Left kidney (tissue), 2 donors: ENCODE measurements around the gene PCSK5. TPM values are rescaled to one million over a fixed set of nuclear protein-coding genes. Genes with fewer than 3 reads are reported as not detected.
"Not testable (repeated sequence)": the region's sequence is repeated elsewhere in the genome, so short reads cannot be mapped to it uniquely, and the experiment has no call there.

Experiments used
- DNase-seq: peaks from one replicate; pipeline ENCODE4 v3.0.0-alpha.2; 2013
- polyA plus RNA-seq: library from polyadenylated mRNA; unstranded; fragments of 120-200 nt; gene quantifications from one replicate; pipeline ENCODE4 v1.2.1, GENCODE V29; 2013; ENCODE audit not compliant: insufficient read length

PCSK5 gene
- polyA plus RNA-seq, 1 donor = 18.0 TPM

DNA sequence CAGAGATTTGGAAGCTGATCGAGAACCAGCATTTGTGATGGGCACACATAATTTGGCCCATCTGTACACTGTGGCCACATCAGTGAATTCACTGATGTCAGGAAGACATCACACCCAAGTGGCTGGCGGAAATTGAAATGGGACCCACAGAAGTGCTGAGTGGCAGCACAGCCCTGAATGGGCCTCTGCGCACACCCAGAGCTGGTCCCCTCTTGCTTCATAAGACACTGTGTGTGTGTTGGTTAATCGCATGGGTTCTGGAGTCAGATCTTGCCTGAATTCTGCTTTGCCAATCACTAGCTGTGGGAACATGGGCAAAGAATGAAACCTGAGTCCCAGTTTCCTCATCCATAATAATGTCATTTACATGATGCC, 72.2 kb downstream of the PCSK5 start:
- DNase-seq = no peak

DNA sequence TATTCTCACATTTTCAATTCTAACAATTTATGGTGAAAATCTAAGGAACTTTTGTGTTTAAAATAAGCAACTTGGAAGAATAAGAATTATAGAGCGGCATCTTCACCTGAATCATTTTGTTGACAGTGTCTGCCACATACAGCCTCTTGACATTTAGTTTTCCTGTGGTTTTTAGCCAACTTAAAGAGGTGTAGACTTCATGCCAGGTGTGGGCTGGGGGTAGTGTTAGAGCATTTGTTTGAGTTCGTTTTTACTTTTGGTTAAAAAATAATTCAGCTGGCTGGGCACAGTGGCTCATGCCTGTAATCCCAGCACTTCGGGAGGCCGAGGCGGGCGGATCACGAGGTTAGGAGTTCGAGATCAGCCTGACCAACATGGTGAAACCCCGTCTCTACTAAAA, 72.8 kb downstream of the PCSK5 start:
- DNase-seq = not testable (repeated sequence)

DNA sequence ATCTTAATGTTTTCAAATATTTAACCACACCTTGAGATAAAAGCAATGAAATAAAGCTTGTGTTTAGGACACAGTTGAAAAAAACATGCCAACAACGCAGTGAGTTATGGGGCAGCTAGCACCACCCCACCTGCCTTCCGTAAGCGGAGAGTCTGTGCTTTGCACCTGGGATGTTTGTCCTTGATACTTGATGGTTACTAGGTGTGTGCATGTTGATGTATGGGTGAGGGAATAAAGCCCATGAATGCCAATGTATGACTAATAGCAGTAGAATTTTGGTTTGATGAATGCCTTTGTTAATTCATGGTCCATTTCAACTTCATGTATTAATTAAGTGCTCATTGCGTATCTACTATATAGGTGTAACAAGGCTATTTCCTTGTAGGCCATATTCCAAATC, 74.0 kb downstream of the PCSK5 start:
- DNase-seq = no peak

DNA sequence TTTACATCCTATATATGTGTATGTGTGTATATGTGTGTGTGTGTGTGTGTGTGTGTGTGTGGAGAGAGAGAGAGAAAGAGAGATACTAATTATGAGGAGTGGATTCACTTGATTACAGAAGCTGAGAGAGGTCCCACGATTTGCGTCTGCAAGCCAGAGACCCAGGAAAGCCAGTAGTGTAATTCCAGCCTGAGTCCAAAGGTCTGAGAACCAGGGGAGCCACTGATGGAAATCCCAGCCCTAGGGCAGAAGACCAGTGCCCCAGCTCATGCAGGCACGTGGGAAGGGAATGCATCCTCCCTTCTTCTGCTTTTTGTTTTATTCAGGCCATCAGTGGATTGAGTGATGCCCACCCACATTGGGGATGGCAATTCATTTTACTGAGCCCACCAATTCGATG, 74.8 kb downstream of the PCSK5 start:
- DNase-seq = no peak

DNA sequence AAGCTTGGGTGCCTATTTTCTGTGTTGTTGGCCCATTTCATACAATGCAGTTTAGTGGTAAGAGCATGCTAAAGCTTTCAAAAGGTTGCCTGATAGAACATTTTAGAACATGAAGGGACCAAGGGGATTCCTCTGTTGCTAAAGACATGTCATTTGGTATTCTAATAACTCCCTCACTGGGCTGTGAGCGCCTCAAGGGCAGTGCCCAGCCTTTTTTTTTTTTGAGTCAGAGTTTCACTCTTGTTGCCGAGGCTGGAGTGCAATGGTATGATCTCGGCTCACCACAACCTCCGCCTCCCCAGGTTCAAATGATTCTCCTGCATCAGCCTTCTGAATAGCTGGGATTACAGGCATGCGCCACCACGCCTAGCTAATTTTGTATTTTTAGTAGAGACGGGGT, 77.1 kb downstream of the PCSK5 start:
- DNase-seq = no peak

DNA sequence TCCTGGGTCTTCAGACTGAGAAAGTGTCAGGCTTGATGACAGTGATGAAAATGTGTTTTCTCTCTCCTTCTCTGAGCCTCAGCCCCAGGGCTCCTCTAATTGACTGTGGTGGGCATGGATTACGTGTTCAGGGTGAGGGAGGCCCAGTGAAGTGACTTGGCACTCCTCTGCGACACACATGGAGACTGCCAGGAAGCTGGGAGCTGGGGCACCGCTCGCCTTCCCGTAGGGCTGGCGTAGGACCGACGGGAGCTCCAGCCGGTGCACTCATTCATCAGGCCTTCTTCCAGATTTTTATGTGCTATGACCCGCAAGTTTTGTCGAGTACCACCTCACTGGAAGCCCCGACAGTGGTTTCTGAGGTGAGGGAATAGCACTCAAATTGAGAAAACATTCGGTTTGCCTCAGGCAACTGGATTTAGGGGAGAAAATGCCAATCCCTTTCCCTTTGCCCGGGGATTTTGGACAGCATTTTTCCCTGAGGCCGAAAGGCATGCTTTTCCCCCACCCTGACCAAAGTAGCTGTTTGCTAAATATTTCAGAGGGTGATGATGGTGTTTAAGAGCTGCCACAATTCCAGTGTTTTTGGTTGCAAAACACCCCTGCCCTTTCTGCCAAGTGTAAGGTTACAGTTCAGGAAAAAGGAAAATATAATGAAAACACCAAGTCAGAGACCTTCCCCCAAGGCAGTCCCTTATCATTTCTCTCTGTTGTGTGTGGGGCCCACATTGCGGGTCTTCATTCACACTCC, 83.7 kb downstream of the PCSK5 start:
- DNase-seq = no peak

DNA sequence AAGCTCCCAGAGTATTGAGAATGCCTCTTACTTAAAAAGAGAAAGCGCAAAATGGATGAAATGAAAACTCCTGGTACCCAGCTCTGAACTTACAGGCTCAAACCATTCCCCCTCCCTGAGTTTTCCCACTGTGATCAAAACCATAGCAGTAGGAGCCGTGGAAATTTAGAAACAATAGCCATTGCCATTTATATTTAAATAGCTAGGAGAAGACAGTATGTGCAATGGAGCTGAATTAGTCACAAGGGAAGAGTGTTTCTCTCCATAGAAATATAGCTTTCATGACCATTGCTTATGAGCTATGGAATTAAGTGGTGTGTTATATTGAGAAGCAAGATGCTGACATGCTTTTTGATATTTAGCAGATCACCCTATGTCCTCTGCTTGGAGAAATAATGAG, 84.6 kb downstream of the PCSK5 start:
- DNase-seq = no peak

DNA sequence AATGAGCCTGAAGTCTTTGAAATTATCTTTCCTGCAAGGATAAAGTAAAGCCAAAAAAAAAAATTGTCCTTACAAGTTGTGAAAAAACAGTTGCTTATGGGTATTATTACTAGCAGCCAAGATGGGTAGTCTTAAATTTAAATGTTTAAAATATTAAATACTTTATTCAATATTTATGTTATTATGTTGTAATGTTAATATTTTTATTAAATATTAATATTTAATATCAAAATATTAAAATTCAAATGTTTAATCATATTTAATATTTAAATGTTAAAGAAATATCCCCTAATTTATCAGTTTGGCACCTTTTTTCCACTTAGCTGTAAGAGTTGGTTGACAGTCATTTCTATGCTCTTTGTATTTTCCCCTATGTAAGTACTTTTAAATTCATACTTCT, 86.1 kb downstream of the PCSK5 start:
- DNase-seq = no peak

DNA sequence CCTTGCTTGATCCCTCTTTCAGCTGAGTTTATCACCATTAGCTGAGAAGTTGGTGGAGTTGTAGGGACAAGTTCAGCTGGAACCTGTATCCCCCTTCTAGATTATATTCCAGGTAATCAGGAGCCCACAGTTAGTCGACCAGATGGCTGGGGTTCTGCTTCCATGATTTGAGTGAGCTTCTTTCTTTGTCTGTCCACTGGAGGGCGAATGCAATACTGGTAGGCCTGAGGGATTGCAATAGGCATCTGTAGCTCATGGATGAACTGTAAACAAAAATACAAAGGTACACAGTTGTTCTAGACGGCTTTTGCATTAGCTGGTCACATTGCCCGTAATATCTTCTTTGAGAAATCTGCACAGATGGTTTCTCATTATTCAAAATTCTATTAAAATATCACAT, 88.9 kb downstream of the PCSK5 start:
- DNase-seq = no peak

DNA sequence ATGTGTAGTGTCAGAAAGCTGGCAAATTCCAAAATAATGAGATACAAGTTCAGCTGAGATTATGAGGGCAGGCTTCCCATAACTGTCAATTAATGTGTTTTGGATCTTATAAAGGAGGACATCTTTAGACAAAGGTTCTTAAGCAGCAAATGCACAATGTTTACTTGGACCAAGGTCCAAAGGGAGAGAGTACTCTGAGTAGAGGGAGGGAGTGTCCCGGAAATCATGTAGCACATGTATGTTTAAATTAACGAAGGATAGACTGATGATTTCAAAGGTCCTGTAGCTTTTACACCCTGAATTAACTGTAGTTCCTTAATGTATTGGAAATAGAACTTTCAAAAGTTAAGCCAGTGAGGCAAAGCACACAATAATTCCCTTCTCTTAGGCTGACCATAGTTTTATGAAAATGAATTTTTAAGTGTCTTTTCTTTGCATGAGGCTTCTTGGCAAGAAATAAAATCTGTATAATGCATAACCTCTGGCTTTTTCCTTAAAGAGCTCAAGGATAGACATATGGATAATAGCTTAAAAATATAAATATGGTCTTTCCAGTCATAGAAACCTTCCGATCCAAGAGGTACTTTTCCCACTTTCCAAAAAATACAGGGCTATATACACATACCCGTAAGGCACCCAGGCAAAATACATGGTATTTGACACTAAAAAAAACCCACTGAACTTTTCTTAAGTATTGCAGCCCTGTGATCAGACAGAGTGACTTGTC, 93.0 kb downstream of the PCSK5 start:
- DNase-seq = no peak

DNA sequence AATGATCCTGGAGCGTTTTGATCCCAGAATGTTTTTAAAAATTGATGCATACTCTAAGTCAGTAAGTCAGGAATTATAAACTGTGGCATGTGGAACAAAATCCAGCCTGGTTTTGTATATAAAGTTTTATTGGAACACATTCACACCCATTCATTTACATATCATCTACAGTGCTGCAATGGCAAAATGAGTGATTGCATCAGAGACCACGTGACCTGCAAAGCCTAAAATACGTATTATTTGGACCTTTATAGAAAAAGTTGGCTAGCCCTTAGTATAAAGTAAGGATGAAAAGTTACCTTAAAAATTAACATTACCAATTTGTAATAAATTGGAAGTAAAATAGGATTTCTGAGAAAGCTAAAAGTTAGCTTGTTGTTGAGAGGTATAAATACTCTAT, 95.0 kb downstream of the PCSK5 start:
- DNase-seq = no peak

DNA sequence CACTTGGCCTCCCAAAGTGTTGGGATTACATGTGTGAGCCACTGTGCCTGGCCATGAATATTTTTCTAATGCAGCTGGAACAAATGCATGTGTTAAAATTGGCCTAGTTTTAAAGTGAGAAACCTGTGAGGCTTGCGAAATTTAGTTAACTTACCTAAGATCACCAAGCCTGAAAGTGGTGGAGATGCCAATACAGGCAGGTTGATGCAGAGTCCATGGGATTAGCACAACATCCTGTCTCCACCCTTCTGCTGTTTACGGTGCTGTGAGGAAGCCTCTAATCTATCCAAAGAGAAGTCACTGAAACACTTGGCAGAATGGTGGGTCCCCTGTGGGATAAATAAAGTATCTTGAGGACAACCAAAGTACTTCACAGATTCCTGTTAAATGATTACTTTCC, 98.2 kb downstream of the PCSK5 start:
- DNase-seq = no peak

DNA sequence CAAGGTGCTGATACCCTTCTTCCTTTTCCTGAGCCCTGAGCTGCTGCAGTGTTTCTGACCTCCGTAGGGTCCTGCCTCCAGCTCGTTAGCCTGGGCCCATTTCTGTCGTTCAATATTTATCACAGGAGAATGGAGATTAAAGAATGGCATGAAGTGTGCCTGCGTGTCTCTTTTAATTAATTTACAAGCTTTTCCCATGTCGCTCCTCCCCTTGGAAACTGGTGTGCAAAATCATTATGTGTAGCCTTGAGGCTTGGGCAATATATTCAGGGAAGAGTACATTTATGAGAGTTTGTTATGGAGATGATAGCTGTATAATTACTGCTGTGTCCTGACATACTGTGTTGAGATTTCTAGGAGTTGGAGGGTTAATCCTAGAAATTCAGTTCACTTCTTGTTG, 99.7 kb downstream of the PCSK5 start:
- no peak for DNase-seq

DNA sequence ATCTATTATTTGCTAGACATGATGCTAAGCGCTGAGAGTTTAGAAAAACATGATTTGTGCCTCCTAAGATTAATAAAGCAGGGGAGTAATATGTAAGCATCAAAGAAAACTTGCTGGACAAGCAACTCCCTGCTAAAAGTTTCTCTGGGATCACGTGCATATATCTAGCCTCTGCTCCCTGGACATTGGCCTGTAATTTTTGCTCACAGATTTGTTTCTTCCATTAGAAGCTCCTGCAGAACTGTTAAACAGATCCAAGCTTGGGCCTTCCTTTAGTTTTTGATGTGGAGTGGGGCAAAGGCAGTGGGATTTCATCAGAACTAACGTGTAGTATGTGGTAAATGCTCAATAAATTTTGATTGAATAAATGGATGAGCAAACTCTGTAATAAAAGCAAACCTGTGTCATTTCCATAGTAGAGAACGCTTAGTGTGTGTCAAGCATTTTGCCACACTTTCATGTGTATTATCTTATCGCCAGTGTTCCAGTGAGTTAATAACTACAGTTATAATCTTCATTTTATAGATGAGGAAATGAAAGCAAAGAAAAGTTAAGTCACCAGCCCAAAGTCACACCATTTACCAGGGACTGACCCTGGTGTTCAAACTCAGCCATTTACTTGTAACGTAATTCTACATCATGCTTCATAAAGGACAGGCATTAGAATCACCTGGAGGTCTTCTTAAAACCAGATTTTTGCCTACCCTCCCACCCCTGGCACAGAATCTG, 100.3 kb downstream of the PCSK5 start:
- no peak for DNase-seq

DNA sequence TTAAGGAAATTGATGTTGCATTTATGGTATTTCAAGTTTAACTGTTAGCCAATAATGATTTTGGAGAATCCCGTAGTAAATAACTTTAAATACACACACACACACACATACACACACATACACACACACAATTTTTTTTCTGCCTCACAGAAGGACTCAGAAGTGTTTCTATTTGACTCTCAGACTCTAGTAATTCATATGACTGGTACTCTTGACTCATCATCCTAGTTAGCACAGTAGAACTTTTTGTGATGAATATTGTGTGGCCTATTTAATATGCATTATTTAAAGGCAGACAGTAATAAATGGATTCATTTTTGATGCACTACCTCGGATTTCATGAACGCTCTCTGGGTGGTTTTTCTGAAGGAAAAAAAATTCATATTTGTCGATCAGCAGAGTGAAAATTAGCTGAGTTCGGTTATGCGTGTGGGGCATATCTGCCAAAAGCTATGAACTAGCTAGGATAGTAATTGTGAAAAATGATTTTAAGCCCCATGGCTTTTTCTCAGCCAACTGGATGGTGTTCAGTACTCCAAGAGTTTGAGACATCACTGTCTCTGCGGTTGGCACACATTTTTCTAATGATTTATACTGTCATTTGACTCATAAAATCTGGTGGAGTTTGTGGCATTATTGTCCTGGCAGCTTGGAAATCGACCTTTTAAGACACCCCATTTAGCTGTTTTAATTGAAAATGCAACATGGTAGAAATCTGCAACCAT, 102.2 kb downstream of the PCSK5 start:
- no peak for DNase-seq

DNA sequence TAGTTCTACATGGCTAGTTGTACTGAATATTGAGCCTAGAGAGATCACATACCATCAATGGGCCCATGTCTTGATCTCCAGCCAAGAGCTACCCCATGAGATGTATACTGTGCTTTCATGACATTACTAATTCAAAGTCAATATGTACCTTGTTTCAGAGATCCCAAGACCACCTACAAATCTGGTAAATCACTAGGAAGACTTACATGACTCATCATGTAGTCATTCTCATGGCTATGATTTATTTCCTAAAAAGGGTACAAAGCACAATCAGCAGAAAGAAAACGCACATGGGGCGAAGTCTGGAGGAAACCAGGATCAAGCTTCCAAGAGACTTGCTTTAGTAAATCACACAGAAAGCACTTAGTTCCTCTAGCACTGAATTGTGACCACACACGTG, 103.0 kb downstream of the PCSK5 start:
- no peak for DNase-seq

DNA sequence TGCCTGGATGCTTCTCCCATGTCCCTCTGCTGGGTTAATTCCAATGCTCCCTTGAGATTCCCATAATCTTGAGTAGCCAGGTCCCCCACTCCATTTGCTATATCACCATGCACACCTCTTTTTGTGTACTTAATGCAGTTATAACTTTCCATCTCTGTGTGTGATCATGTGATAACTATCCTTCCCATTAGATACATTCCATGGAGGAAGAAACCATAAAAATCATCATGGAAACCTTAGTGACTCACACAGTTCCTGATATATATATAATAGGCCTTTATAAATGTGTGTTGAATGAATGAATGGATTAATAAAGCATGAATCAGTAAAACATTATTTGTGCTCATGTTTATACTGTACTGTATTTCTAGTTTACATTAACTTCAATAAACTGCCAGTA, 104.6 kb downstream of the PCSK5 start:
- no peak for DNase-seq

DNA sequence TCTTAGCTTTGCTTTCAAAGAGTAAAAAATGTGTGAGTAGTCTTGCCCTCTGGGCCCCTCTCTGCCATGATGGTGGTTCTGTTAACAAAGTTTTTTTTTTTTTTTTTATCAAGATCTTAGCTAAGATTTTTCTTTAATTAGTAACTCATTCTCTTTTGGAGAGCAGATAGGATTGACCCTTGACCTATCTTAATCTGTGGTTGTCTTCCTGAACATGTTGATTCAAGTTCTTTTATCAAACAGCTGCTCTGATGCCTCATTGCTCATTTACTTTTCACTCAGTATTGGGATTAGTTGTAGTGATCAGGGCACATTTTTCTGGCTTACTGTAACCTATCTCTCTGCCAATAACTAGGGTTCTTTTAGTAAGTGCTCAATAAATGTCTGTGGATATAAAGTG, 106.3 kb downstream of the PCSK5 start:
- no peak for DNase-seq

DNA sequence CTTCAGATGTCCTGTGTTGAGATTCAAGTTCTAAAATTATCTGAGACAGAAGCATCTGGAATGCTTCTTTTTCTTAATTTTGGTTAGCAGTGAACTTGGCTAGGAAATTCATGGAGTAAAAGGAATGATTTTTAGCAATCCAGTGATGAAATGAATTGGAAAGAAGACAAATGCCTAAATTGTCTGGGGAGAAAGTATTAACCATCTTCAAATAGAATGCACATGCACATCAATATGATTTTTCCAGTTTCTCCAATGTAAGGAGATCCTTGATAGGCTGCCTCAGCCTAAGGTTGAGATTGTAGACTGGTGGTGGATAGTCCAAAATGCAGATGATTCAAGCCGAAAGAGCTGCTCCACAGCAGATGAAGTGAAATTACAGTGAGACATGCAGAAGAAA, 106.7 kb downstream of the PCSK5 start:
- no peak for DNase-seq

DNA sequence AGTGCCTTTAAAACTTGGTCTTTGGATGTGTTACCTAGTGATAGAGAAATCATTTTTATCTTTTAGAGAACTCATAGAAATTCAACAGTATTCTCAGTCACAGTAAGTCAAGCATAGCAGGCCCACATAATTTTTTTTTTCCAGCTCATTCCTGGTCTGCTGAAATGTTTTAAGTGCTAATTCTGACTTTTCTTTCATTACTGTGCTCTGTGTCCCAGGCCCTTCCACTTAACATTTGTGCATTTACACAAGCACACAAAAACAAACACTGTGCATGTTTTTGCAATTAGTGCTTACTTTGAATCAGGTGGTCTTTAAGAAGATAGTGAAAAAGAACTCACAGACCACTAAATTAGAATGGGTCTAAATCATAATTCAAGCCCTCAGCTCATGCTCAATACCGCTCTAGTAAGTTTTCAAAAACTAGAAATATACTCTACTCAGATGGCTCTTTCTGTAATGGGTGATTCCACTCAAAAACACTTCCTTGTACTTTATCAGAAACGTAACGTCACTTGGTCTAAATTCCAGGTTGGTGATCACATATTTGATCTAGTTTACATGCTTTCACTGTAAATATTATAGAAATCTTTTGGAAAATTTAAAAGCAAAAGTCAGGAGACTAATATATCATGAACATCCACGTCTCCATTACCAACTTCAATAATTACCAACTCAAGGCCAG, 107.8 kb downstream of the PCSK5 start:
- no peak for DNase-seq

DNA sequence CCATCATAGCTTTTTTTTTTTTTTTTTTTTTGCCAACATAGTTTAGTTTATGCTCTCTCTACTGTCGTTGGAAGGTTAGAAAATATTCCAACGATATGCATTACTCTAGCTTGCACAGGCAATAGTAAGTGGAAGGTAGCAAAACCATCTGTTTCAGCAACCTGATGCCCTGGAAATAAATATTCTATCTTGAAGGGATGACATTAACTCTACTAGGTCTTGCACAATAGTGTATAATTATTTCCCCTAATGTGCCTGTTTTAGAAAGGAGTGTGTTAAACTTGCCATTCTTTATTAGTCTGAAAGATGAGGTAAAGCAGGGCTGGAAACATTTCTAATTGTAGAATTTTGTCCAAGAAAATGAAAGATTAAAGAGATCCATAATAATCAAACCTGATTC, 111.0 kb downstream of the PCSK5 start:
- no peak for DNase-seq

DNA sequence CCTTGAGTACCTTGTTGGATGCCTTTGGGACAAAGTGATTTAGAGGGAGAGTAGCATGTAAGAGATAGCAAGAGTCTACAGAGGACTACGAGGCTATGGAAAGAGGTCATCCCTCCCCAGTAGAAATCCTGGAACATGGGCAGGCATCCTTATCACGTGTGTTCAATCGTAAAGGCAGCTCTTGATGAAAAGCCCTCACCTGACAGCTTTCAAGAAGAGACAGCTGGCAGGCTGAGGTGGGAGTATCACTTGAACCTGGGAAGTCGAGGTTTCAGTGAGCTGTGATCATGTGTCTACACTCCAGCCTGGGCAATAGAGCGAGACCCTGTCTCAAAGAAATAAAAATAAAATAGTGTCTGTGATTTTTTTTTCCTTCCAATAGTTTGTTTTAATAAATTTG, 112.6 kb downstream of the PCSK5 start:
- peak; percentile 29 for DNase-seq
